Superior temporal gyrus (tissue), 1 donor: ENCODE data around the gene MUC5AC.
"Not testable (repeated sequence)": the region's sequence is repeated elsewhere in the genome, so short reads cannot be mapped to it uniquely, and the experiment has no call there.

ENCODE experiments used
- DNase-seq: peaks from one replicate; pipeline ENCODE4 v3.0.0-alpha.2; 2016; ENCODE audit errors: extremely low spot score

MUC5AC gene

GRCh38 chr11:1175461-1176223 lies 17.9 kb downstream of the MUC5AC start:
- no peak for DNase-seq

GRCh38 chr11:1176224-1177019 lies 18.7 kb downstream of the MUC5AC start:
- no peak for DNase-seq

GRCh38 chr11:1177020-1177770 lies 19.4 kb downstream of the MUC5AC start:
- no peak for DNase-seq

- no peak for DNase-seq
Observed at GRCh38 chr11:1177771-1178090, 20.0 kb downstream of the MUC5AC start.

GRCh38 chr11:1178201-1178885 lies 20.6 kb downstream of the MUC5AC start:
- no peak for DNase-seq

- DNase-seq = no peak
Observed at GRCh38 chr11:1178906-1179305, 21.2 kb downstream of the MUC5AC start.

GRCh38 chr11:1179641-1180040 lies 21.9 kb downstream of the MUC5AC start:
- DNase-seq = no peak

GRCh38 chr11:1180171-1180570 lies 22.4 kb downstream of the MUC5AC start:
- no peak for DNase-seq

GRCh38 chr11:1180947-1181391 lies 23.2 kb downstream of the MUC5AC start:
- no peak for DNase-seq

- no peak for DNase-seq
Observed at GRCh38 chr11:1181420-1181819, 23.7 kb downstream of the MUC5AC start.

GRCh38 chr11:1181853-1182535 lies 24.2 kb downstream of the MUC5AC start:
- DNase-seq = no peak

GRCh38 chr11:1184139-1184538 lies 26.4 kb downstream of the MUC5AC start:
- DNase-seq = not testable (repeated sequence)

- DNase-seq = not testable (repeated sequence)
Observed at GRCh38 chr11:1188451-1189130, 30.8 kb downstream of the MUC5AC start.

- DNase-seq = not testable (repeated sequence)
Observed at GRCh38 chr11:1189816-1190215, 32.1 kb downstream of the MUC5AC start.

- DNase-seq = not testable (repeated sequence)
Observed at GRCh38 chr11:1191786-1192470, 34.2 kb downstream of the MUC5AC start.

- no peak for DNase-seq
Observed at GRCh38 chr11:1192741-1193325, 35.1 kb downstream of the MUC5AC start.

GRCh38 chr11:1193326-1194230 lies 35.8 kb downstream of the MUC5AC start:
- no peak for DNase-seq

- DNase-seq = no peak
Observed at GRCh38 chr11:1194231-1194976, 36.7 kb downstream of the MUC5AC start.
